ENCODE data around the gene USP32.
"Not testable (repeated sequence)": the region's sequence is repeated elsewhere in the genome, so short reads cannot be mapped to it uniquely, and the experiment has no call there.

USP32 gene, protein sequence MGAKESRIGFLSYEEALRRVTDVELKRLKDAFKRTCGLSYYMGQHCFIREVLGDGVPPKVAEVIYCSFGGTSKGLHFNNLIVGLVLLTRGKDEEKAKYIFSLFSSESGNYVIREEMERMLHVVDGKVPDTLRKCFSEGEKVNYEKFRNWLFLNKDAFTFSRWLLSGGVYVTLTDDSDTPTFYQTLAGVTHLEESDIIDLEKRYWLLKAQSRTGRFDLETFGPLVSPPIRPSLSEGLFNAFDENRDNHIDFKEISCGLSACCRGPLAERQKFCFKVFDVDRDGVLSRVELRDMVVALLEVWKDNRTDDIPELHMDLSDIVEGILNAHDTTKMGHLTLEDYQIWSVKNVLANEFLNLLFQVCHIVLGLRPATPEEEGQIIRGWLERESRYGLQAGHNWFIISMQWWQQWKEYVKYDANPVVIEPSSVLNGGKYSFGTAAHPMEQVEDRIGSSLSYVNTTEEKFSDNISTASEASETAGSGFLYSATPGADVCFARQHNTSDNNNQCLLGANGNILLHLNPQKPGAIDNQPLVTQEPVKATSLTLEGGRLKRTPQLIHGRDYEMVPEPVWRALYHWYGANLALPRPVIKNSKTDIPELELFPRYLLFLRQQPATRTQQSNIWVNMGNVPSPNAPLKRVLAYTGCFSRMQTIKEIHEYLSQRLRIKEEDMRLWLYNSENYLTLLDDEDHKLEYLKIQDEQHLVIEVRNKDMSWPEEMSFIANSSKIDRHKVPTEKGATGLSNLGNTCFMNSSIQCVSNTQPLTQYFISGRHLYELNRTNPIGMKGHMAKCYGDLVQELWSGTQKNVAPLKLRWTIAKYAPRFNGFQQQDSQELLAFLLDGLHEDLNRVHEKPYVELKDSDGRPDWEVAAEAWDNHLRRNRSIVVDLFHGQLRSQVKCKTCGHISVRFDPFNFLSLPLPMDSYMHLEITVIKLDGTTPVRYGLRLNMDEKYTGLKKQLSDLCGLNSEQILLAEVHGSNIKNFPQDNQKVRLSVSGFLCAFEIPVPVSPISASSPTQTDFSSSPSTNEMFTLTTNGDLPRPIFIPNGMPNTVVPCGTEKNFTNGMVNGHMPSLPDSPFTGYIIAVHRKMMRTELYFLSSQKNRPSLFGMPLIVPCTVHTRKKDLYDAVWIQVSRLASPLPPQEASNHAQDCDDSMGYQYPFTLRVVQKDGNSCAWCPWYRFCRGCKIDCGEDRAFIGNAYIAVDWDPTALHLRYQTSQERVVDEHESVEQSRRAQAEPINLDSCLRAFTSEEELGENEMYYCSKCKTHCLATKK (N-terminal part only)

GRCh38 chr17:60392042-60392844, at the start of gene USP32:
TSS of gene USP32 (minus strand) at chr17:60392133. CDS start at chr17:60391939, 194 bp downstream.
- DNase-seq (ENCODE audit: low spot score), result peak; percentile 96

DNA sequence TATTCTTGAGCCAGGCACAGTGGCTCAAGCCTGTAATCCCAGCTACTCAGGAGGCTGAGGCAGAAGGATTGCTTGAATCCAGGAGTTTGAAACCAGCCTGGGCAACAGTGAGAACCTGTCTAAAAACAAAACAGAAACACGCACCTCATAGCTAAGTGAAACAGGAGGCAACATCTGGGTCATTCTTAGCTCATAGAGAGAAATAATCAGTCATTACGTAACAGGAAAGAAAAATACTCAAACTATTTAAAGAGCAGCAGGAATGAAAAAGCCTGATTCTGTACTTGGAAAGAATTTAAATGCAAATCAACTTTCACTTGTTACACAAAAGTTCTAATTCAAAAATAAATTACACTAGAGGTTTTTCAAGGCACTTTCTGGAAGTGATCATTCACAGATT, 47.6 kb upstream of the USP32 start:
- peak; percentile 31 for DNase-seq (ENCODE audit: low spot score)

- no peak for DNase-seq (ENCODE audit: low spot score)
Measured at GRCh38 chr17:60436676-60437075, 44.7 kb upstream of the USP32 start.

GRCh38 chr17:60435244-60436167, 43.6 kb upstream of the USP32 start:
- peak; percentile 86 for DNase-seq (ENCODE audit: low spot score)

DNA sequence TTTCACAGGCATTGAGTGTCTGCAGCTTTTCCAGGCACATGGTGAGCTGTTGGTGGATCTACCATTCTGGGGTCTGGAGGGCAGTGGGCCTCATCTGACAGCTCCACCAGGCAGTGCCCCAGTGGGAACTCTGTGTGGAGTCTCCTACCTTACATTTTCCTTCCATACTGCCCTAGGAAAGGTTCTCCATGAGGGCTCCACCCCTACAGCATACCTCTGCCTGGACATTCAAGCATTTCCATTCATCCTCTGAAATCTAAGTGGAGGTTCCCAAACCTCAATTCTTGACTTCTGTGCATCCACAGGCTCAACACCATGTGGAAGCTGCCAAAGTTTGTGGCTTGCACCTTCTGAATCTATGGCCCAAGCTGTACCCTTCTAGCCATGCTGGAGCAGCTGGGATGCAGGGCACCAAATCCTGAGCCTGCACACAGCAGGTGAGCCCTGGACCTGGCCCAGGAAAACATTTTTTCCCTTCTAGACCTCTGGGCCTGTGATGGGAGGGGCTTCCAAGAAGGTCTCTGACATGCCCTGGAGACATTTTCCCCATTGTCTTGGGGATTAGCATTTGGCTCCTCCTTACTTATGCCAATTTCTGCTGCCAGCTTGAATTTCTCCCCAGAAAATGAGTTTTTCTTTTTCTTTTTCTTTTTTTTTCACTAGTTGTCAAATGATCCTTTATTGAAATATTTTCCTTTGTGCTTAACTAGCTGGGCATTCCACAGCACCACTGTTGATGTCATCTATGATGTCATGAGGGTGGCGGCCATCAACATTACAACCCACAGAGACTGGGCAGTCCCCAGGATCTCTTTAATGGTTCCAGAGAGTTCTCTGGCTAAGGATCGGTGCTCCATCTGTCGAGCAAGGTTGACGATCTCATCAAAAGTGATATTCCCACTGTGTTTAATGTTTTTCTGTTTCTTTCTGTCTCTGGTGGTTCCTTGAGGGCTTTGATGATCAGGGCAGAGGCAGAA, 41.4 kb upstream of the USP32 start:
- DNase-seq (ENCODE audit: low spot score), result not testable (repeated sequence)

DNA sequence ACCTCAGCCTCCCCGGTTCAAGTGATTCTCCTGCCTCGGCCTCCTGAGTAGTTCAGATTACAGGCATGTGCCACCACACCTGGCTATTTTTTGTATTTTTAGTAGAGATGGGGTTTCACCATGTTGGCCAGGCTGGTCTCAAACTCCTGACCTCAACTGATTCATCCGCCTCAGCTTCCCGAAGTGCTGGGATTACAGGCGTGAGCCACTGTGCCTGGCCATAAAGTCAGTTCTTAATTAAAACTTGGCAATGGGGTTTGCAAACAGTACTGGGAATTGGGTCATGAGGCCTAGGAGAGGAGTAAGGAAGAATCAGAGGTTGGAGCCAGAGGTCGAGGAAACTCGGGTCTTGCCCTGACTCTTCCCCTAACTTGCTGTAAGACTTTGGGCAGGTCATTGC, 38.6 kb upstream of the USP32 start:
- DNase-seq (ENCODE audit: low spot score), result not testable (repeated sequence)

GRCh38 chr17:60428491-60428890, 36.6 kb upstream of the USP32 start:
- DNase-seq (ENCODE audit: low spot score), result not testable (repeated sequence)

DNA sequence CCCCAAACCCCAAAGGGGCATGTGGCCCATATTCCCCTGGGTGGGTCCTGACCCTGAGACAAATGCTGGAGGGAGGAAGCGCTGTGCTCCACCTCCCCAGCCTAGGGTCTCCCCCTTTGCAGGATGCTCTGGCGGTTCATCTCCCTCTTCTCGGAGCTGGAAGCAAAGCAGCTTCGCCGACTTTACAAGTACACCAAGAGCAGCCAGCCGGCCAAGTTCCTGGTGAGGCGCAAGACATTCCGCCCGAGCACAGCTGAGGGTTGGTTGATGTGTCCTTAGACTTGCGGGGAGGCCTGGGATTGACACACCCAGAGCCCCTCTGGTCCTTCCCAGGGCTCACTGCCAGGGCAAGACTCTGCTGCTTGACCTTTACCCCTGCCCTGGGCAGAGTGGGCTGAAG, 34.7 kb upstream of the USP32 start:
- DNase-seq (ENCODE audit: low spot score), result no peak

- DNase-seq (ENCODE audit: low spot score), result no peak
Measured at GRCh38 chr17:60425626-60426025, 33.7 kb upstream of the USP32 start.

DNA sequence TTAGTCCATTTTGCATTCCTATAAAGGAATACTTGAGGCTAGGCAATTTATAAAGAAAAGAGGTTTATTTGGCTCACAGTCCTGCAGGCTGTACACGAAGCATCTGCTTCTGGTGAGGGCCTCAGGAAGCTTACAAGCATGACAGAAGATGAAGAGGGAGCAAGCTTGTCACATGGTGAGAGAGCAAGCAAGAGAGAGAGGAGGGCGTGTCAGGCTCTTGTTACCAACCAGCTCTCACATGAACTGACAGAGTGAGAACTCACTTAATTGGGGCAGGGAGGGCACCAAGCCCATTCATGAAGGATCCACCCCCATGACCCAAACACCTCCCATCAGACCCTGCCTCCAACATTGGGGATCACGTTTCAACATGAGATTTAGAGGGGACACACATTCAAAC, 31.9 kb upstream of the USP32 start:
- DNase-seq (ENCODE audit: low spot score), result no peak

DNA sequence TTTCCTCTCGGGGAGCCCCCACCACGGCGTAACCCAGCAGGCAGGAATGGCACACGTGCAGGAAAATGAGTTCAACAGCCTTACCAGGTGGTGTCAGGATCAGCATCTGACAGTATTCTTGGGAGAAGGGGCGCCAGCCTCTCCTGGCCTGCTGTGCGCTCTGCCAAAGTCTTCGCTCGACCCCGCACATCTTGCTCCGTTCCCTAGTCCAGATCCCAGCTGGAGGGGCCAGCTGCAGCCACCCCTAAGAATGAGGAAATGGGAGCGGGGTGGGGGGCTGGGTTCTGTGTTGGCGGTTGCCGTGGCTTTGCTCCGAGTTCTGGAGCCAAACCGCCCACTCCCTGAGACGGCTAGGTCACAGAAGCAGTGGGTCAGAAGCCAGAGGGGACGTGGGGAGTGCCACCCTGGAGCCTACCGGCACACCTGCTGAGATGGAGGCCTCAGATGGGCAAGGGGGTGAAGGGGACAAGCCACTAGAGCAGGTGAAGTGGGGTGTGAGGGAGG, 30.3 kb upstream of the USP32 start, which contains the start of gene CHCT1:
Gene CHCT1 (plus strand): TSS at position 328 of the 504 bp plus-strand sequence. CDS start 104 bp downstream, at position 432.
- DNase-seq (ENCODE audit: low spot score), result no peak

DNA sequence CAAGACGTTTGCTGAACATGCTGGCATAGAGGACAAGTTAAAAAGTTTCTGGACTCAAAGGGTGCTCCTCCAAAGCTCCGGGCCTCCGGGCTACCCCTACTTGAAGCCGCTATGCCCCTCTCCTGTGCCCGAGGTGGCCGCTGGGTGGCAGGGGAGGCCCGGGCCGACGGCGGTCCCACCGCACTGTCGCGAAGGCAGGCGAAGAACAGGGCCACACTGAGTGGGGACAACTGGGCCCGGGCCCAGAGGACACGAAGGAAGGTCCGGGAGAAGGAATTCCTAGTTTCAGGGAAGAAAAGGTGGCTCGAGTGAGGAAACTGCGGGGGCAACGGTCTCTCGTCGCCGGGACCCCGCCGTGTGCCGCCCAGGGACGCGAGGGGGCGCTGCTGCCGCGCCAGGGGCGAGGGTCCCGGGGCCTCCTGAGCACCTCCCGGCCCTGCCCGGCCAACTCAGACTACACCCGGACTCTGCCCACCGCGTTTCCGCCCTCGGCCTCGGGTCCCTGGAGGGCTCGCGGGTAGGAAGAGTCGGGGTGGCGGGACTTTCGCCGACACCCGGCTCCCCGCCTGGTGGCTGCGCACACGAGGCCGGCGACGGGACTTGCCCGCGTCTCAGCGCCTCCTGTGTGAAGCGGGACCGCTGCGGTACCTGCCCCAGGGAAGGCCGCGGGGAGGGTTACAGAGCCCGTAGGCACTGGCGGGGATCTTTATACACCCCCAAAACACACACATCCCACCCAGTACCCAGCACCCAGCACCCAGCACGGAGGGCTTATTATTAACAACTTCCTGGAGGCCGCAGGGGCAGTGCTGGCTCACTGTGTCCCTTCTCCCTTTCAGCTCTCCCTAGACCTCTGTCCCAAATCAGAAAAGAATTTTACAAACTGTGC, 29.6 kb upstream of the USP32 start:
- DNase-seq (ENCODE audit: low spot score), result peak; percentile 79

DNA sequence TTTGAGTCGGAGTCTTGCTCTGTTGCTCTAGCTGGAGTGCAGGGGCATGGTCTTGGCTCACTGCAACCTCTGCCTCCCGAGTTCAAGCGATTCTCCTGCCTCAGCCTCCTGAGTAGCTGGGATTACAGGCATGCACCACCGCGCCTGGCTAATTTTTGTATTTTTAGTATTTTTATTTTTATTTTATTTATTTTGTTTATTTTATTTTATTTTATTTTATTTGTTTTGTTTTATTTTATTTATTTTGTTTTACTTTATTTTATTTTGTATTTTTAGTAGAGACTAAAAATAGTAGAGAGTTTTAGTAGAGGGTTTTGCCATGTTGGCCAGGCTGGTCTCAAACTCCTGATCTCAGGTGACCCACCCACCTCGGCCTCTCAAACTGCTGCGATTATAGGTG, 27.9 kb upstream of the USP32 start:
- DNase-seq (ENCODE audit: low spot score), result not testable (repeated sequence)

DNA sequence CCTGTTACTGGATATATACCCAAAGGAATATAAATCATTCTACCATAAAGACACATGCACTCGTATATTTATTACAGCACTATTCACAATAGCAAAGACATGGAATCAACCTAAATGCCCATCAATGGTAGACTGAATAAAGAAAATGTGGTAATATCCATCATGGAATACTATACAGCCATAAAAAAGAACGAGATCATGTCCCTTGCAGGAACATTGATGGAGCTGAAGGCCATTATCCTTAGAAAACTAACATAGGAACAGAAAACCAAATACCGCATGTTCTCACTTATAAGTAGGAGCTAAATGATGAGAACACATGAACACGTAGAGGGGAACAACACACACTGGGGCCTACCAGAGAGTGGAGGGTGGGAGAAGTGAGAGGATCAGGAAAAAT, 27.1 kb upstream of the USP32 start:
- DNase-seq (ENCODE audit: low spot score), result not testable (repeated sequence)

- DNase-seq (ENCODE audit: low spot score), result peak; percentile 11
Measured at GRCh38 chr17:60416368-60416925, 24.5 kb upstream of the USP32 start.

DNA sequence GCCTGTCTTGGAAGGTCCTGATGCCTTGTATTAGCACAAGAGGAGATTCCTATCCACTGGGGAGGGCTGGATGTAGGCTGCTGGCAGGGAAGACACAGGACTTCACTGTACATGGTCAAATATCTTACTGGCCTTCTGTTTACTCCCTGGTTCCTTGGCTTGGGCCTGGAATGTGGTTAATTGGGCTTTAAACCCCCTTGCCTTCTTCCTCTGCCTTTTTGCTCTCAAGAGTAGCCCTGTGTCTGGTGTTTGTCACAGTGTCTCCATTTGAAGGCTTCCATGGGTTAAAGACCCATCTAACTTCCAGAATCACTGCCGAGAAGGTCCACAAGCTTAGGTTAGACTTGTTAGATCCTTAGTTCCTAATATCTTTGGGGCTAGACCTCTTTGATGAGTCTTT, 23.2 kb upstream of the USP32 start:
- DNase-seq (ENCODE audit: low spot score), result no peak

DNA sequence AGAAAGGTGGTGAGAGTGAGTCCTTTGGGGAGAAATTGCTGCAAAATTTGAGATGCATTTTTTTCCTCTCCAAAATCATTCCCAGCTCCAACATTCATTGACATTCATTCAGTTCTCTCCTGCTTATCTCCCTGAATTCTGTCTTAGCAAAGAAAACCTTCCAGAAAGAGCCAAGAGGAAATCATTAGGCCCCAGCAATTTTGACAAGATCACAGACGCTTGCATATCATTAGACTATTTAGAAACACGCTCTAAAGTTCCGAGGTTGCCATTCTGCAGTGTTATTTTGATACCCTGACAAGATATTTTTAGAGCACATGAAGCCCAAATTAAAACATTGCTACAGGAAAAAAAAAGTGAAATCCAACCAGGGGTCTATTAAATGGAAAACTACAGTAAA, 20.8 kb upstream of the USP32 start:
- DNase-seq (ENCODE audit: low spot score), result no peak
